Vagina (tissue), 2 donors: ENCODE results near the gene TES. TPM values are rescaled to one million over a fixed set of nuclear protein-coding genes. Genes with fewer than 3 reads are reported as not detected.

ENCODE experiments used
- DNase-seq, 2 donors: peaks; one replicate each; pipeline ENCODE4 v3.0.0-alpha.2; 2017; ENCODE audit errors: extremely low spot score in 2 of 2
- H3K27ac ChIP-seq: fragments of 200-600 bp; sonication (generic); one replicate; pipeline ENCODE4 v1.5.1; 2019
- H3K27me3 ChIP-seq: fragments of 200-600 bp; sonication (generic); one replicate; pipeline ENCODE4 v1.5.1; 2019
- H3K36me3 ChIP-seq, 2 donors: fragments of 200-600 bp; sonication (generic); one replicate each; pipeline ENCODE4 v1.5.1; 2017 to 2019
- H3K4me1 ChIP-seq: fragments of 200-600 bp; sonication (generic); one replicate; pipeline ENCODE4 v1.5.1; 2019
- H3K4me3 ChIP-seq, 2 donors: fragments of 200-600 bp; sonication (generic); 1 replicate in 1 of 2; 2 replicates in 1 of 2; pipeline ENCODE4 v1.5.1; 2016 to 2019
- H3K9me3 ChIP-seq: fragments of 200-600 bp; sonication (generic); one replicate; pipeline ENCODE4 v1.5.1; 2019
- POLR2A ChIP-seq, 2 donors: fragments of 450-650 bp; IDR thresholded peaks; one replicate each; pipeline ENCODE4 v1.6.1; 2017; ENCODE audit warnings: antibody characterized with exemption in 2 of 2, mild to moderate bottlenecking in 2 of 2, moderate library complexity in 2 of 2
- POLR2AphosphoS5 ChIP-seq, 2 donors: sonication (generic); formaldehyde crosslinking; IDR thresholded peaks; one replicate each; pipeline ENCODE4 v1.9.0; 2017; ENCODE audit warnings: antibody characterized with exemption in 2 of 2, mild to moderate bottlenecking in 2 of 2, low read depth in 1 of 2; ENCODE audit not compliant: insufficient read depth in 1 of 2
- intact Hi-C: fragments of 100-400 bp; cut with DNase I; formaldehyde crosslinking; loops from one replicate; pipeline ENCODE4 v1.15.1; 2023
- total RNA-seq: library from RNA; depleted of rRNA; stranded (reverse); fragments of >200 nt; gene quantifications from one replicate; pipeline ENCODE4 v1.2.3, GENCODE V29; 2016
- TF ChIP-seq, protein P1 (sequence below), 3 experiments: fragments of 450-650 bp in 2 of 3; fragments of 200-600 bp in 1 of 3; sonication (generic) in 1 of 3; IDR thresholded peaks; one replicate each; pipeline ENCODE4 v1.5.1; 2017 to 2019; ENCODE audit warnings: antibody characterized with exemption in 3 of 3, mild to moderate bottlenecking in 2 of 3, moderate library complexity in 2 of 3

The TES gene
- total RNA-seq, 1 donor from 2014 or later = 87.7 TPM

DNA sequence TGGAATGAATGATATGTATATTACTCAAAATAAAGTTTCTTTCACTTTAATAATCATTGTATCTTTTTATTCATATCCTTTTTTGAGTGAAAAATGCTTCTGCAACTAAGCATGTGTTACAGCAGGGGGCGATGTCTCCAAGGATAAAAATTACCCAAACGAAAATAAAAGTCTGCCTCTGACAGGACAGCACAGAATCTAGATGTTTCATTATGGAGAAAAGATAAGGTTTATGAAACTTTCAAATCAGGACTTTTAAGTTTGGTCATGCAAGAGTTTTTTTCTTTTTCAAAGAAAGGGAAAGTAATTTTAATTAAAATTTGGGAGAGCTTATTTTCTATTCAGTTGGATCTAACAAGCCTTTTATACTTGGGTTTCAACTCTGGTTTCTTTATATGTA is 48.4 kb downstream of the TES start:
- intact Hi-C loops = loop anchor here (10.0 kb wide), 2 partner anchors 556 to 1014 kb away; no protein-coding TSS in a partner anchor
- H3K27ac ChIP-seq = peak overlapping the region; percentile 48
- DNase-seq = no peak

DNA sequence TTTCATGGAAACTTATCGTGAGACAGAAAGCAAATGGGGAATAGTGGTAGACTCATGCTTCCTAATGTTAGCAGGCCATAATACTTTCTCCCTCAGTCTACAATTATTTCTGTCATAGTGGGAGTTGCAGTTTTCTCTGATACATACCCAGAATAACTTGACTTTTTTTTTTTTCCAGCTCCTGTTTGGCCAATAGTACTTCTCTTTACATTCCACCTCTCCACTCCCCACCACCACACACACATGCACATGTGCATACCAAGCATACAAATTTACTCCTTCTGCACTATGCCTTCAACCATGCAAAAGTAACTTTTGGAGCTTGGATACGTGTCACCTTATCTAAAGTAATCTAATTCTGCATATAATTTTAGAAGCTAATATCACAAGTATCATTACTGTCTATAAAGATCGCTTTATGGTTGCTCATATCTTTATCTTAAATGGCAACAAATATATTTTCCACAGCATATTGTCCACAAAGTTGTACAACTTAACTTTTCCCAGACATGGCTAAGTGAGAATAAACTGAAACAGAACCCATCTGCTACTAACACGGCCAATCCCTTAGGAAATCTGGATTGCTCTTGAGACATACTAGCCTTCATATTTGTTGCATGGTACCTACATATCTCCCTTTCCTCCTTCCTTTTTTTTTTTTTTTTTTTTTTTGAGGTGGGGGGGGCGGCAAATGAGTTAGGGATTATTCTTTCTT is 49.0 kb downstream of the TES start:
- Histone ChIP-seq H3K4me1 (peaks cover 5% of the 10 kb centered on the region), H3K27ac (peak overlapping the region; percentile 48), H3K36me3 (no peaks in the 10 kb centered on the region), H3K9me3 (no peaks in the 10 kb centered on the region), H3K4me3 (no peak overlapping the region), H3K27me3 (no peaks in the 10 kb centered on the region)
- intact Hi-C loops = loop anchor here (10.0 kb wide), 2 partner anchors 555 to 1015 kb away; no protein-coding TSS in a partner anchor
- TF ChIP-seq POLR2AphosphoS5 (IDR thresholded peaks at IDR 0.05; ENCODE audit: insufficient read depth in 1 of 2, low read depth in 1 of 2) = no peak
- TF ChIP-seq POLR2A (IDR thresholded peaks at IDR 0.05) = no peak
- TF ChIP-seq, protein P1, sequence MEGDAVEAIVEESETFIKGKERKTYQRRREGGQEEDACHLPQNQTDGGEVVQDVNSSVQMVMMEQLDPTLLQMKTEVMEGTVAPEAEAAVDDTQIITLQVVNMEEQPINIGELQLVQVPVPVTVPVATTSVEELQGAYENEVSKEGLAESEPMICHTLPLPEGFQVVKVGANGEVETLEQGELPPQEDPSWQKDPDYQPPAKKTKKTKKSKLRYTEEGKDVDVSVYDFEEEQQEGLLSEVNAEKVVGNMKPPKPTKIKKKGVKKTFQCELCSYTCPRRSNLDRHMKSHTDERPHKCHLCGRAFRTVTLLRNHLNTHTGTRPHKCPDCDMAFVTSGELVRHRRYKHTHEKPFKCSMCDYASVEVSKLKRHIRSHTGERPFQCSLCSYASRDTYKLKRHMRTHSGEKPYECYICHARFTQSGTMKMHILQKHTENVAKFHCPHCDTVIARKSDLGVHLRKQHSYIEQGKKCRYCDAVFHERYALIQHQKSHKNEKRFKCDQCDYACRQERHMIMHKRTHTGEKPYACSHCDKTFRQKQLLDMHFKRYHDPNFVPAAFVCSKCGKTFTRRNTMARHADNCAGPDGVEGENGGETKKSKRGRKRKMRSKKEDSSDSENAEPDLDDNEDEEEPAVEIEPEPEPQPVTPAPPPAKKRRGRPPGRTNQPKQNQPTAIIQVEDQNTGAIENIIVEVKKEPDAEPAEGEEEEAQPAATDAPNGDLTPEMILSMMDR (IDR thresholded peaks at IDR 0.05) = no peak
- no peak for DNase-seq

More for the DNA sequence above, 48.4 kb downstream of the TES start:
- TF ChIP-seq, protein P1 (IDR thresholded peaks at IDR 0.05) = peak; percentile 78 to 92 (median 86)
- TF ChIP-seq POLR2A (IDR thresholded peaks at IDR 0.05) (no peak), POLR2AphosphoS5 (IDR thresholded peaks at IDR 0.05; ENCODE audit: insufficient read depth in 1 of 2, low read depth in 1 of 2) (peak in 1 of 2 donors; percentile 60)
- no peak overlapping the region for H3K4me3 ChIP-seq
- H3K9me3 ChIP-seq = no peaks in the 10 kb centered on the region
- H3K4me1 ChIP-seq = peaks cover 5% of the 10 kb centered on the region
- no peaks in the 10 kb centered on the region for H3K36me3 ChIP-seq
- no peaks in the 10 kb centered on the region for H3K27me3 ChIP-seq

DNA sequence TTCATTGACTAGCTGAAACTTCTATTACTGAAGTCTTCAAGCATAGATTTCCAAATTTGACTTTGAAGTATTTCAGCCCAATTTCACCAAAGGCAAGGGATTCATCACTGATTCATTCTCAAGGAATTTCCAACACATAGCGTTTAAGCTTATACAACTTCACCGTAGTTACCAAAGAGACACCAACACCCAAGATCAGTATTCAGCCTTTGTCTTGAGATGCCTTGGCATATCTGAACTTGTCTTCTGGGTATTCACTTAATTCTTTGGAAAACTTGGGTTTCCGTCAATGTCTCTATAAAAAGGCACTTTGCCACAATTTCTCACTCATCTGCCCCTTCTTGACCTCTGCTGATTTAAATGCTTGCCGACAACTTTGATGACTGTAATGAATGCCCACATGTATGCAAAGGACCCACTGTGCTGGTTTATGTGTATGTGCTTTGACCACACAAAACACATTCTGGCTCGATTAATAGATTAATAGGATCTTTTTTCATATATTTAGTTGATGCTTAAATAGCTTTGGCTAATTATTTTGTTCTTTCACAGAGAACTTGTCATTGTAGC is 49.6 kb downstream of the TES start:
- no peak for DNase-seq
- no peaks in the 10 kb centered on the region for H3K36me3 ChIP-seq
- H3K4me3 ChIP-seq = no peak overlapping the region
- intact Hi-C loops = loop anchor here (5.0 to 10.0 kb wide), 3 partner anchors 327 to 1015 kb away; no protein-coding TSS in a partner anchor
- no peaks in the 10 kb centered on the region for H3K27me3 ChIP-seq
- H3K27ac ChIP-seq = no peak overlapping the region
- TF ChIP-seq POLR2AphosphoS5 (IDR thresholded peaks at IDR 0.05; ENCODE audit: insufficient read depth in 1 of 2, low read depth in 1 of 2) (no peak), POLR2A (IDR thresholded peaks at IDR 0.05) (no peak)
- TF ChIP-seq, protein P1 (IDR thresholded peaks at IDR 0.05) = no peak
- H3K4me1 ChIP-seq = peaks cover 5% of the 10 kb centered on the region
- H3K9me3 ChIP-seq = no peaks in the 10 kb centered on the region

DNA sequence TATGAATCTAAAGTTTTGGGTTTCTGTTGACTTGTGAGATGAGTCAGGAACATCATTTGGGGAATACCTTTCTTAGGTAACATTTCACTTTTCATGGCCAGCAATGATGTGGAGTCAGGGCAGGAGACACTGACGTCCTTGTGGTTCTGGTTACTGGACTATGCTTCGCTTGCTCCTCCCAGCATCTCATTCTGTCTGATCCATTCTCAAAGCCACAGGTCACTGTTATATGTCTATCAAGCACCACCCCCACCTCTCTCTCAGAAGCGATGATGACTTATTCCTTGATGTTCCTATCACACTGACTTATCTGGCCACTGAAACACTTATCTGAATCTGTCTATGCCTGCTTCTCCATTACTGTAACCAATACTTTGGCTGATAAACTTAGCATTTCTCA is 51.6 kb downstream of the TES start:
- Histone ChIP-seq H3K27me3 (no peaks in the 10 kb centered on the region), H3K36me3 (no peaks in the 10 kb centered on the region), H3K4me3 (no peak overlapping the region), H3K9me3 (no peaks in the 10 kb centered on the region), H3K27ac (no peak overlapping the region), H3K4me1 (peaks cover 5% of the 10 kb centered on the region)
- no peak for DNase-seq
- intact Hi-C loops = loop anchor here (5.0 kb wide), 1 partner anchor 325 kb away; no protein-coding TSS in a partner anchor
- TF ChIP-seq POLR2AphosphoS5 (IDR thresholded peaks at IDR 0.05; ENCODE audit: insufficient read depth in 1 of 2, low read depth in 1 of 2) (no peak), POLR2A (IDR thresholded peaks at IDR 0.05) (no peak)
- TF ChIP-seq, protein P1 (IDR thresholded peaks at IDR 0.05) = no peak

DNA sequence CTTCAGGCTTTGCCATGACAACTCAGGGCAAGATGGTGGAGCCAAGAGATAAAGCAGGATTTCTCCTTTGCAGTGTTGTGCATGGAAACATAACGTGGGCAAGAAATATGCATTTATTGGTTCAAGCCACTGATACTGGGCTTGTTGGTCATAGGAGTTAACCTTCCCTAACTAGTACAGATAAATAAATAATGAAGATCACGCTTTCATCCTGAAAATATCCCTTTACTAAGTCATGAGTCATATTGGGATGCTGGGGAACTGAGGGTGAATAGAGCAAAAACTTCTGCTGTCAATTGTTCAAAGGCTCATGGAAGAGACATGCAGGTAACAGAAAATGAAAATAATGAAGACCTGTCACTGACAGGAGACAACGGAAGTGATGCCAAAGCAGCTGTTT is 55.5 kb downstream of the TES start:
- H3K27me3 ChIP-seq = no peaks in the 10 kb centered on the region
- DNase-seq = no peak
- H3K4me1 ChIP-seq = peaks cover 11% of the 10 kb centered on the region
- TF ChIP-seq, protein P1 (IDR thresholded peaks at IDR 0.05) = no peak
- TF ChIP-seq POLR2A (IDR thresholded peaks at IDR 0.05) (no peak), POLR2AphosphoS5 (IDR thresholded peaks at IDR 0.05; ENCODE audit: insufficient read depth in 1 of 2, low read depth in 1 of 2) (no peak)
- H3K9me3 ChIP-seq = no peaks in the 10 kb centered on the region
- intact Hi-C loops = no loop called here
- H3K4me3 ChIP-seq = no peak overlapping the region
- no peak overlapping the region for H3K27ac ChIP-seq
- no peaks in the 10 kb centered on the region for H3K36me3 ChIP-seq
